Measurements from ENCODE around the gene SPTBN1.

SPTBN1 gene

DNA sequence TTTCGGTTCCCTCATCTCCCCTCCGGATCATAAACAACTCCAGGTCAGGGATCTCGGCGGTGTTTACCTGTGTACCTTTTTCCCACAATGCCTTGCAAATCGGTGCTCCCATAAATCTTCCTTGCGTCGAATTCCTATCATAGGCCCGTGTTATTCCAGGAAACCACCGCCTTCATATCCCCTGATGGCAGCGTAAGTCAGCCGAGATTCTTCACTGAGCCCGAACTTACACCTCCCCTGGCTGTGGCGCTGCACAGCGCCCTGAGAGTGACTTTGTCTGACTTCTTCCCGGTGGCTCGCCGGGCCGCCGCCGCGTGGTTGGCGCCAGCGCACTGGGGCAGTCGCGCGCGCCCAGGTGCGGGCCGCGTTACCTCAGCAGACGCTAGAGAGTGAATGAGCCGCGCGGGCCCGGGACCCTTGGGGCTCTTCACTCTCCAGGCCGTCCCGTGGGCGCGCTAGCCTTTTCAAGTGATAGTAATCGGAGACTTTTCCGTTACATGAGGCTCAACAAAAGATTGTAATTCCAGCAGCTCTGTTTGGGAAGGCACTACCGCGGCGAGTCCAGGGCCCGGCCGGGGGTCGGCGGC is 101.6 kb downstream of the SPTBN1 start:
- peak; percentile 36 for DNase-seq

DNA sequence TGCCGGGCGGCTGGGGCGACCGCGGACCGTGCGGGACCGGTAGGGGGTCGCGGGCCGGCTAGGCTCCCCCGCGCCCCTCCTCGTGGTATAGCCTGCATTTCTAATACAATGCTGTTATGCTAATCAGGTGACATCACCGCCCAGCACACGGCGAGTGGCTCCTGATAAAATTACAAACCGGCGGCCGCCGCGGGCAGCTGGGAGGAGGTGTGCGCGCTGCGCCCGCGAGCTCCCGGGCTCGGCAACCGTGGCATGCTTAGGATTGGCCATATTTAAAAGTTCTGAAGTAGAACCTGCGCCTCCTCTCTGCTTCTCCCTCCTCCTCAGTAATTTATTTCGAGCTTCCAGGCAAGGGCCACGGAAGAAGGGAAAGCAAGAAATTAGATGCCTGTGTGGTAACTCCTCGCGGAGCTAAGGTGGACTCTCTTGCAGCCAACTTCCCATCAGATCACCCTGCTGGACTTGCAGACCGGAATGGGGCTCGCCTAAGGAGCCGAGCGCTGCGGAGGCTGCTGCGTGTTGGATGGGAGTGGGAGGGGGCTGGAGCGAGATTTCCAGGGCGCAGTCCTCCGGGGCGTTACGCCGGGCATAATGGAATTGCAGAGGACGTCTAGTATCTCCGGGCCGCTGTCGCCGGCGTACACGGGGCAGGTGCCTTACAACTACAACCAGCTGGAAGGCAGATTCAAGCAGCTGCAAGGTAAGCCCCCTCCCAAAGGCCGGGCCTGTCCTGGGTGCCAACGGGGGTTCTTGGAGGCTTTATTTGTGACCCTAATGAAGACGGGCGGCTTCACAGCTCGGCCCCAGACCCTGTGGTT is 102.3 kb downstream of the SPTBN1 start:
- peak; percentile 67 for DNase-seq

DNA sequence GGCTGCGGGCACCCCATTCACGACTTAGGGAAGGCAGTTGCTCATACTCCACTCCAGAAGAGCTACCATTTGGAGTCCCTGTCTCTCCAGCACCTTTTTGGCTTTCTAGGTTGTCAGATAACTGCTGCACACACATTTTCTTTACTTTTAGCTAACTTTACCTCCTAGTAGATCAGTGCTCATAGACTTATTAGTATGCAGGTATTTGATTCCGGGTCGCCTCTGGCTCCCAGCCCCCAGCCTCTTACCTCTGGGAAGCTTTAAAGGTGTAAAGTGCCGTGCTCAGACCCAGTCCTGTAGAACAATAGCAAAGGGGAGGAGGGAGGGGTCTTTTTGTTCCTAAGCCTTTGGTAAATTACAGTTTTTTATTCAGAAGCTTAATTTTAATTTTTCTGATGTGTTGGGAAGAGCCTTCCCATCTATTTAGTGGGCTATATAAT is 102.9 kb downstream of the SPTBN1 start:
- DNase-seq, result no peak

DNA sequence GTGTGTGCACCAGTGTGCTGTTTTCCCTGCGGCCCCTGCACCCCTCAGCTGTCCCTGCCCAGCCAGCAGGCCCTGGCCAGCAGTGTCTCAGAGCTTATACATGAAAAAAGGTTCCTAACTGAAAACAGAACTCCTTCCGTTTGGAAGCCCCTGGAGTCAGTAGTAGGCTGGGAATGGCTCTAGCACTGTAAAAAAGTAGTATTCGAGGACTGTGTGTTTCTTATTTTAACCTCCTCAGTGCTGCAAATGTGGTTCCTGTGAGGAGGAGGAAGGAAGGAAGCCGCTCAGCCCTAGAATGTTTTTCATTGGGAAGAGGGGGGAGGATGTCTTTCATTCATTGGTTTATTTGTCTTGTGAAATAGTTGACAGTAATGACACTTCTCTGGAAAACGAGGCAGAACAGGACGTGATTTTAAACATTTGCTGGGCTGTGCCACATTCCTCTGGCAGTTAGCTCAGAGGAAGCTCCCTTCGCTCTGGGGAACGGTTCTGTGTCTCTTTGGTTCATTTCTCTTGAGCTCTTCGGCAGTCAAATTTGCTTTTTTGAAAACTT is 103.5 kb downstream of the SPTBN1 start:
- peak; percentile 89 for DNase-seq

DNA sequence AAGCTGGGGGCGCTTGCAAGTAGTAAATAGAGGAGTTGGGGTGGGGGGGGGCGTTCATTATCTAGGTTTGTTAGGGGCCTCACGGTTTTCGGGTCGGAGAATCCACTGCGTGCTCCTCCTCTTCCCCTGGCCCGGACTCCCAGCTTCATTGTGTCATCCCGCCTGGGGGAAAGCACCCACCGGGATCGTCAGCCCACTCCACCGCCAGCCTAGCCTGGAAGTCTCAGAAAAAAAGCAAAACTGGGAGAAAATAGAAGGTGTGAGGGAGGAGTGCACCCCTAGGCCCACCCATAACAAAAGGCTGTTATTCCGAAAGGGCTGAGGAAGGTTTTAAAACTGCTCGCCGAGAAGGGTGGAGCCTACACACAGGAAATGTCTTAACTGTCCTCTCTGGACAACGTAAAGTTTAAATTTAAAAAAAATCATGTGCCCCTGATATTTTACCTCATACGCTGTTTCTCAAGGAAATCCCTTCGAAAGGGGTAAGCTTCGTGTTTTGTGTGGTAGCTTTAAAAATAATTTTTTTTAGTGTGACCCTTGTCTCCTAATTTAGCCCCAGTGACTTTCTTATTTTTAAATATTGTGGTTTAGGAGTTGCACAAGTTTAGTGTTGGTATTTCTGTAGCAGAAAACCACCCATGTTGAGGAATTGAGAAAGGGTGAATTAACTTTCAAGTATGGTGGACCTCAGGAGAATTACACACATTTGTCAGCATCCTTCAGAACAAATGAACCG is 104.2 kb downstream of the SPTBN1 start:
- peak; percentile 78 for DNase-seq

DNA sequence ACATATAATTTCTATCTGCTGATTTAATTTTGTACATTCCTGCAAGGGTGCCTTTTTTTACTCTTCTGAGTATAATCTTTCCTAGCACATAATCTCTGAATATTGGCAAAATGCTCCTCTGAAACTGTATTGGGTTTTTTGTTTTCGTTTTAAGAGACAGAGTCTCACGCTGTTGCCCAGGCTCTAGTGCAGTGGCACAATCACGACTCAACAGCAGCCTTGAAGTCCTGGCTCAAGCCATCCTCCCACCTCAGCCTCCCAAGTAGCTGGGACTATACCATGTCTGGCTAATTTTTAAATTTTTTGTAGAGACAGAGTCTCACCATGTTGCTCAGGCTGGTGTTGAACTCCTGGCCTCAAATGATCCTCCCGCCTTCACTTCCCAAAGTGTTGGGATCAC is 104.9 kb downstream of the SPTBN1 start:
- DNase-seq, result no peak

DNA sequence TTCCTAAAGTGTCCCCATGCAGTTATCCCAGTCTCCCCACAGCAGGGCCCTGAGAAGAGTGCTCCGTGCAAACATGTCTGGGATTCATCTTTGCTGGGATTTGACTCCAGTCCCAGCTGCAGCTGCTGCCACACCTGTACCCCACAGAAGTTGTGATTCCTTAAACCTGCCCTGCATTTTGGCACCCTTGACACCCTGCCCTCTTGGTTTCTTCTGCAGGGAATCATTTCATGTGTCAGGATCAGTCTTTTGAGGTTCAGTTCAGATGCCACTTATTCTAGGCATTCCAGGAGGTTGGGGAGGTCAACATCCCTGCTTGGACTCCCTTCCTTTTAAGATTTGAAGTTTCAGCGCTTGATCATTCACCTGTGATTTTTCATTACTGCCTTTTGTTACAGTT is 108.3 kb downstream of the SPTBN1 start:
- no peak for DNase-seq

DNA sequence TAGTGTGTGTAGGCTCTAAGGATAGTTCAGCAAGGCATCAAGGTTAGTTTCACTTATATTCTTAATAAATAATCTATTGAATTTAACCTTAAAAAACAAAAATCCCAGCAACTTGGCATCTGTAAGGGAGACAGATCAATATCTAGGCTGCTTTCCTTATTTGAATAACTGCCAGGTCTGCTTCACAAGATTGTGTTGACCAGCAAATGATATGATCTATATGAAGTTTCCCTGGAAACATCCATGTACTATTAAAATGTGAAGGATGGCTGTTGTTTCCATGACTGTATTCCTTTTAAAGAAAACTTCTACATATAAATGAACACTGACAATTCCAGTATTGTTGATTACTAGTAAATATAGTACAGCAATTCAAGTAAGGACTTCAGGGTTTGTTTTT is 109.4 kb downstream of the SPTBN1 start:
- no peak for DNase-seq

DNA sequence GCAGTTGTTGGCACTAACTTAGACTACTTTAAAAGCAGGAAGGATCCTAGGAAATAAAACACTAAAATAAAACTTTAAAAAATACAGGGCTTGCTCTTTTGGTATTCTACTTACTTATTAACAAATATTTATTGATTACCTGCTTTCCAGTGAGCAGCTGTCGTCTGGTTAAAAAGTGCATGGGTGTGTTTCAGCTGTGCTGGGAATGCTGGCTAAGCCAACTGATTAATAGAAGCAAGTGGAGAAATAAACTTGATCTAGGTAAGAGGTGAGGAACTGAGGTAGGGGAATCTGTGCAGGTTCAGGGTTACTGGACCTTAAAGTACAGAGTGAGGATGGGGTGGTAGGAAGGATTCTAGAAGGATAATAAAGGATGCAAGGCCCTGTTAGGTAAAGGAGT is 110.8 kb downstream of the SPTBN1 start:
- DNase-seq, result no peak

DNA sequence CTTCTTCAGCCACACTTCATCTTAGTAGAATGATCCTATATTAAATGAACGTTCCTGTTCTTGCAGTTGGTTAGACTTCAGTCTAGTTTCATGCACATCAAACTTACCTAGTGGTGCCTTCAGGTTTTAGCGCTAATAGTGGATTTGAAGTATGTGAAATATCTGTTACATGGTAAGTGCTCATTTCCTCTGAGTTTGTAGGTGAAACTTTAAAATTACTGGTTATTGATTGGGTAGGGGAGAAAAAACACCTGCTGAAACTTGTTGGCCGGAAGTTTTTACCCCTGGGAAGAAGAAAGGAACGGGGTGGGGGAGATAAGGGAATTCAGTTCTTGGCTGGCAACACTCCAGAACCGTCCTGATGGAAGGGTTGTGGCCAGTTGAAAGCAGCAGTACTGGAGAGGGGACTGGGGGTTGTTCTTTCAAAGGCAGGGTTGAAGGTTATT is 112.8 kb downstream of the SPTBN1 start:
- DNase-seq, result no peak

DNA sequence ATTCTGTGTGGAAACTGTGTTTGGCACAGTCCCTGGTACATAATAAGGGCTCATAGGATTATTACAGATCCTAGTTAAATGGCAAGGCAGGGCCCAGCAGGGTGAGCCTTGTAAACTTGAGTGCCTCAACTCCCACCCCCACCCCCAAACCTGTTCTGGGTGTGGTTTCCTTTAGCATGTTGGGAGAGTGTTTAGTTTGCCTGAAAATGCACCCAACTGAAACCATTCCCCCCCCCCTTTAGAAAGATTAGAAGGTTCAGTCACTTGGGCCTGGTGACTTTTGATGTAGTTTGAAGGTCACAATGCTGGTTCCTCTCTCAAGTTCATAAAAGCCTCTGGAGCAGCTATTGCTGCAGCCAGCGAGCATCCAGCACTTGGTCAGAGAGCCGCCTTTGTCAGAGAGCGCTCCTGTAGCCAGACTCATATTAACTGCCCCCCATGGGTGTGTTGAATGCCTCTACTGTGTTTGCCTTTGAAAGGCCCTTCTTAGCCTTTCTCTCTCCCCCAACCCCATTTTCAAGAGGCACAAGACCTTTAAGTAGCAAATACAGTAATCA is 113.7 kb downstream of the SPTBN1 start:
- no peak for DNase-seq

DNA sequence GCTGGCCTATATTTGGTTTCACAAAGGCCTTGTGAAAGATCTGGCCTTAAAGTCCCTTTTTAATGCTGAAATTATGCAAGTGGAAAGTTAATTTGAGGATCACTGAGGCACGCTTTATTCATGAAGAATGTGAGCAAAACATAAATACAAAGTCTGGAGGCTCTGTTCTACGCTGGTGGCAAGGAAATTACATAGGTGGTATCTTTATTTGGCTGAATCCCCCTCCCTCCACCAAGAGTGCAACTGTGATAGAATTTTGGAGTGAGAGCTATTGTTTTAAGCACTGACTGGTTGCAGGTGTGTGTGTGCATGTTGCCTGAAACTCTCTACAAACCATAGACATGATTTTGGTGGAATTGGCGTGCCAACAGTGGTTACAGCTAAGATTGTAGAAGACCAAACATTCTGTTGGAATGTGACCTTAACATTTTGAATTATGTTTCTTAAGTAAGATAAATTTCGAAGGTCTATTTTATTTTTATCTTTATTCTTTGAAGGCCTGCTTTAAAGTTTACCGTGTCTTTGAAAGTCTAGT is 114.3 kb downstream of the SPTBN1 start:
- DNase-seq, result no peak

DNA sequence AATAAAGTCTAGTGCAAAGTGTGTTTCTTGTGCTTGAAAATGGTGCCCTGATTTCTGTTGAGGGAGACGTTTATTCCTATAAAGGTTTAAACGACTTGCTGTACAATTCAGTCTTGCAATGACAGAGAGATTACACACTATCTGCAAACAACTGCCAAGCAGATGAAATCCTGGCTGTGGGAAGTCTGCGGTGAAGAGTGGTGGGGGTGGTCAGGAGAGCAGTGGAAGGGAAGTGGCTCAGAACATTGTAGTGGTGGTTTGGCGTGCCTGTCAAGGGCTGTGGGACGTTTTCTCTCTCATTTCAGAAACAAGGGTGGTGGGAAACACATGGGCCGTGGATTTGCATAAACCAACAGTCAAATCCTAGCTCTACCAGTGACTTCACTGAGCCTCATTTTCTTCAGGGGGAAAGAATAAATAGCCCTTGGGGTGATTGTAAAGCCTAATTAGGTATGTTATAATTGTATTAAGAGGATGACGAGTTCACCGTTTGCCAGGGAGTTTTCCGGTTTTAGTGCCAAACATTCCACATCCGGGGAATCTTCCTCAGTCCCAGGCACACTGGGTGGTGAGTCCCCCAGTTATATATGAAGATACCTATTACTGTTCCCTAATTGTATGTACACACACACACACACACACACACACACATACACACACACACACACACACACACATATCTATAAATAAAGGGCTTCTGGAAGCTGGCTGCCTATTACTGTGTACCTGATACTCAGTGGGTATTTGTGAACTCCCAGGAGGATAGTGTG is 115.0 kb downstream of the SPTBN1 start:
- peak; percentile 92 for DNase-seq

DNA sequence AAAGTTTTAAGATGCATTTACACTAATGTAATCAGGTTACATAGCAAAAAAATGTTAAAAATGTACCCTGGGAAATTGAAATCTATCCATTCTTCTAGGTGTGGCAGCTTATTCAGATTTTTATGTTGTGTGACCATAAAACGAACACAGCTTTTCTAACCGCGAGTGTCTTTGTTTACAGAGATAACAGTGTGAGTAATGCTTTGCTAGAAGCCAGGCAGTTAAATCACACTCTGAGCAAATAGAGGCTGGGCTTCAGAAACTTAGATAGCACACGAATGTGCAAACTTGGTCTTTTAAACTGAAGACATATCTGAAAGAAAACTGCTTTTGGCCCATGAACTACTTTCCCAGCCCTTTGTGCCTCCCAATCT is 116.1 kb downstream of the SPTBN1 start:
- DNase-seq, result peak; percentile 87

DNA sequence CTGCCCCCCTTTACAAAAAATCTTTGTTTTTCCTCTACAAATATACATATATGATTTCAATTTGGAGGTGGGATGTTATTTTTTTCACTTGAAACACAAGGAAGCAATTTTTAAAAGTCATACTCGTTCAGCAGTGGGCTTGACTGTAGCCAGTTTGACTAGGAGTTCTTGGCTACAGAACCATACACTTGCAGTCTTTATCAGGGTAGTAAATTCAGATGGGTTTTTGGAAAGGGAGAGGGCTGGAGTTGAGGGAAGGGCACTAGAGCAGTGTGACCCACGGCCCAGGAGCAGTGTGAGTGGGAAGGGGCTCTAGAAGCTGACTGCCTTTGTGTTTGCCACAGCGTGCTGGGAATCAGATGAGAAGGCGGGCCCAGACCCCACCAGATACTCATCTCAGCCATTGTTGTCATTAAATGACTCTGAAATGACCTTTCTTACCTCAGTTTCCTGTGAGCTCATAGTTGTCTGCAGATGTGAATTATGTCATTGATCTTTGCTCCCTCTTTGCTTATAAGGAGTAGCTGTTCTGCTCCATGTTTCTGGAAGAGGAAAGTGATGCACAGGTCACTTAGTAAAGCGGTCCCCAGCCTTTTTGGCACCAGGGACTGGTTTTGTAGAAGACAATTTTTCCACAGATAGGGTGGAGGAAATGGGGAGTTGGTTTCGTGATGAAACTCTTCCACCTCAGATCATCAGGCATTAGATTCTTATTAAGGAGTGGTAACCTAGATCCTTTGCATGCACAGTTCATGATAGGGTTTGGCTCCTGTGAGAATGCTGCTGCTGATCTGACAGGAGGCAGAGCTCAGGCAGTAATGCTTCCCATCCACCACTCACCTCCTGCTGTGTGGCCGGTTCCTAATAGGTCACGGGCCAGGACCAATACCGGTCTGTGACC is 116.8 kb downstream of the SPTBN1 start:
- peak; percentile 90 for DNase-seq

DNA sequence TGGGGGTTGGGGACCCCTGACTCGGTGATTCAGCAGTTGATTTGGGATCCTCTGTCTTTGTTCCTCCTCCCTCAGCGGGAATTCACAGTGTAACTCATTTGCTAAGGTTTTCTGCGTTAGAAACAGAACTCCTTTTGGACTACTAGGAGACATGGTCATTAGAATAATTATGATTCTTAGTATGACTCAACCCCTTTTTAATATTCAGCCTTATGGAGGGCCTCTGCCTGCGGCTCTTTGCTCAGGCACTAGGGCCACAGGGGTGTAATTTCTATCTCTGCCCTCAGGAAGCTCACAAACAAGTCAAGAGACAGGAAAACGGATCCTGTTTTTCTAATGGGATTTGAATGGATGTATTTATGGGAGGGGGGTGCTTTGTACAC is 117.4 kb downstream of the SPTBN1 start:
- DNase-seq, result no peak

DNA sequence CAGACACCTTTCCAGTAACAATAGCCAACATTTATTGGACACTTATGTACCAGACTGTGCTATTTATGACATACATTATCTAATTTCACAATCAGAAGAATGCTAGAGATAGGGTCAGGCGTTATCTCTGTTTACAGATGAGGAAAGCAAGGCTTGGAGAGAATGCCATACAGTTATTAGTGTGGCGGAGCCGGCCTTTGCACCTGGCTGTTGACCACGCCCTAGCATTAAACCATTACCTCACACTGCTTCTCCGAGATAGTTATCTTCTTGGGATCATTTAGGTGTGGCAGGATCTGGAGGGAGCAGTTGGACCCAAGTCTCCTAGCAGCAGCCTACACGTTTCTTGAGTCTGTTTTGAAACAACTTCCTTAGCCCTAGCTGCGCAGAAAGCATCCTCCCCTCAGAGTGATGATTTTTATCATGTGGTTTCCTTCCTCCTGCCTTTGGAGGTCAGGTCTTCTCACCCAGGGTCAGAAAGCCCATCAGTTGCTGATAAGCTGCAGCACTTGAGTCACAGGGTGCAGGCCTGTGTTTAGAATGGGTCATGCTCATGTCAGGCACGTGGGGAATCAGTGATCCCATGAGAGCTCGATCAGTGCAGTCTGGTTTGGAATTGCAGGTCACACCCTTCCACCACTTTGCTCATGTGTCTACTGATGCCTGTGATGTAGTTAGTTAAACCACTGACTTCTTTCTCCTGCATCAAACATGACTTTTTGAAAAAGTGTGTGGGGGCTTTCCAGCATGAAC is 118.2 kb downstream of the SPTBN1 start:
- peak; percentile 35 for DNase-seq

DNA sequence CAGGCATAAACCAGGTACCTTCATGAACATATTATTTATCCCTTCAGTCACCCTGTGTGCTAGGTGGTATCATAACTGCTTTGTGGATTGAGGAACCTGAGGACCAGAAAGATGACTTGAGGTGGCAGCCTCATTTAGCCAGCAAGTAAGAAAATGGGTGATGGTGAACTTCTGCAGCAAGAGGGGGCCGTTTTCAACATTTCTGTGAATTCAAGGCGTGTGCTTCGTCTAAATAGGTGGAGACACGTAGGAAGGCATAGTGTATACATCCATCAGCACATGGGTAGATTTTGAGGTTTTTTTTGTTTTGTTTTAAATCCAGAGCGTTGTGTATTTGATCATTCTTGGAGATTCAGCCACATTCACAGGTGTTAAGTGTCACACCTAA is 118.7 kb downstream of the SPTBN1 start:
- DNase-seq, result no peak

DNA sequence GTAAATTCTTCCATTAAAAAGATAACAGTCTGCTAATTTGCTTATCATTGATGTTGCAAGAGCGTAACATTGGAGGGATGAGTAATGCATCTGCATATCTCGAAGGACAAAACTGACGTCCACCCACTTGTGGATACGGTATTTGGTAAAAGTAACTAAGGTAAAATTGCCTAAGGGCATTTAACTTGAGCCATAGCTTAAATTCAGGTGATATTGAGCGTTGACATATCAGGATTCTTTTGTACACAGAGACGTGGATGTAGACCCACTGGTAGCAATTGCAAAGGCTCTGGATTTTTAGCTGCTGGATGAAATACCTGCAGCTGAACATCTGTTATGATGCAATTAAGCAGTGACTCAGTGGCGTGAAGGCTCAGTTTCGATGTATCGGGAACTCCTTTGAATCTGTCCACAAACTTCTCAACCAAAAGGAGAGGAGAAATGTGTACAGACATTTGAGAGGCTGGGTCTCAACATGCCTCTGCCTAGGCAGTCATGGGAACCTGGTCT is 119.3 kb downstream of the SPTBN1 start:
- peak; percentile 47 for DNase-seq

DNA sequence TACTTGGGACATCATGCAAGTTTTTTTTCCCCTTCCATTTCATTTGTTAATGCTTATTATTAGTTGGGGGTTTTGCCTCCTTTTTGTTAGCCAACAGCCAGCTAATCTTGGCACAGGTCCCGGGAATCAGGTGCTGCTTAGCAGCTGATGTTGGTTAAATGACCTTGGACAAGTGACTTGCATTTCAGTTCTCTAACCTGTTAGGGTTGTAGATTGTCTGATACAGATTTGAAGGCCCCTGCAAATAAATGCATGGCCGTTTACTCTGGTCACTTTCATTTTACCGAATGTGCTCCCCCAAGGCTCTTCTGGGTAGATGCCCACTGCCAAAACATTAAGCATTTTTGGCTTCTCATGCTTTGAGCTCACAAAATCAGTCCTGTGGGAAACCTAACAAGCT is 120.9 kb downstream of the SPTBN1 start:
- no peak for DNase-seq

All from HCEC 1CT (cell line).